ACC112 (cell line): ENCODE data around the gene ADRM1.

Experiments used
- H2AFZ ChIP-seq: fragments of 200-600 bp; sonication (generic); one replicate; pipeline ENCODE4 v1.6.0; 2017; ENCODE audit warnings: antibody characterized with exemption, low read length; ENCODE audit not compliant: unreplicated experiment
- H3K27ac ChIP-seq: fragments of 200-600 bp; sonication (generic); 2 replicates; pipeline ENCODE4 v1.5.1; 2014; ENCODE audit warnings: low read depth, mild to moderate bottlenecking, antibody characterized with exemption, low read length, moderate library complexity
- H3K27me3 ChIP-seq: fragments of 200-600 bp; sonication (generic); 2 replicates; pipeline ENCODE4 v1.6.1; 2014; ENCODE audit warnings: mild to moderate bottlenecking, antibody characterized with exemption, low read length, moderate library complexity, mixed read lengths; ENCODE audit not compliant: insufficient read depth
- H3K36me3 ChIP-seq: fragments of 200-600 bp; sonication (generic); 2 replicates; pipeline ENCODE4 v1.6.1; 2016; ENCODE audit warnings: mild to moderate bottlenecking, antibody characterized with exemption, low read length, moderate library complexity, mixed read lengths; ENCODE audit not compliant: insufficient read depth
- H3K4me1 ChIP-seq: fragments of 200-600 bp; sonication (generic); one replicate; pipeline ENCODE4 v1.6.1; 2016; ENCODE audit warnings: low read length, mixed read lengths; ENCODE audit not compliant: insufficient read depth, unreplicated experiment, control insufficient read depth
- H3K4me3 ChIP-seq: fragments of 200-600 bp; sonication (generic); 2 replicates; pipeline ENCODE4 v1.5.1; 2014; ENCODE audit warnings: mild to moderate bottlenecking, low read depth, low read length
- H3K79me2 ChIP-seq: fragments of 200-600 bp; sonication (generic); one replicate; pipeline ENCODE4 v1.6.0; 2016; ENCODE audit warnings: low read length; ENCODE audit not compliant: control insufficient read depth, unreplicated experiment, insufficient read depth

Gene ADRM1

DNA sequence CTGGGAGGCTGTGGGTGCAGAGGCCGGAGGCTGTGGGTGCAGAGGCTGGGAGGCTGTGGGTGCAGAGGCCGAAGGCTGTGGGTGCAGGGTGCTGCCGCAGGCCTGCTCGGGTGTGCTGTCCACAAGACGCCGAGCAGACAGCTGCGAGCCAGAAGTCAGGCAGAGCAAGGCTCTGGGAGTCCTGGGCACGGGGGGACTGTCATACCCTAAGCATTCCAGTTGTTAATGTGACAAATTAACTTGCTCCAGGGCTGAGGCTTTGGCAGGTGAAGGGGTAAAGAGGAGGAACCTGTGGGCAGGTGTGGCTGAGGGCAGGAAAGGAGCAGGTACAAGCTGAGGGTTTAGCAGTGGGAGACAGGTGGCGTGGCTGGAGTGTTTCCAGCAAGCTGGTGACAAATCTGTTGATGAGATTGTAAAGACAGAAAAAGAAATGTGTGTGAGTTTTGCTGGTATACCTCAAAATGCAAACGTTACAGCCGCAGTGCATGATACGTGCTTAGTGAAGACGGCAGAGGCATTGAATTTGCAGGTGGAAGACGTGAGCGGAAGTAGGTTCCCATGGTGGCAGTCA is 14.2 kb upstream of the ADRM1 start:
- Histone ChIP-seq H2AFZ (no peak overlapping the region), H3K79me2 (no peaks in the 10 kb centered on the region), H3K4me3 (no peak overlapping the region), H3K27me3 (no peaks in the 10 kb centered on the region), H3K36me3 (no peaks in the 10 kb centered on the region), H3K4me1 (no peaks in the 10 kb centered on the region), H3K27ac (no peak overlapping the region)

DNA sequence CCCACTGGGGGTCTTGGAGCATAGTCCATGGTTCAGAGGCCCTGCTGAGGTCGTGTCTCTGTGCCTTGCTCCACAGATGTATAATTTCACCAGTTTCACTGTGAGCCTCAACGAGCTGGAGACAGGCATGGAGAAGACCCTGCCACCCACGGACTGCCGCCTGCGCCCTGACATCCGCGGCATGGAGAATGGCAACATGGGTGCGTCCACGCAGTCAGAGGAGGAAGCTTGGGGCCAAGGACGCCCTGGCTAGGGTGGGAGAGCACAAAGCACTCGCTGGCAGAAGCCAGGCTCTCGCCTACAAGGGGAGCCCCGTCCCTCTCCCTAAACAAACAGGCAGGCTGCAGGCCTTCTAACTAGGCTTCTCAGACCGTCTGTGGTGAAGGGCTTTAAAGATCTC is 13.7 kb upstream of the ADRM1 start:
- Histone ChIP-seq H3K27me3 (no peaks in the 10 kb centered on the region), H2AFZ (no peak overlapping the region), H3K36me3 (no peaks in the 10 kb centered on the region), H3K79me2 (no peaks in the 10 kb centered on the region), H3K4me3 (no peak overlapping the region), H3K4me1 (no peaks in the 10 kb centered on the region), H3K27ac (no peak overlapping the region)

DNA sequence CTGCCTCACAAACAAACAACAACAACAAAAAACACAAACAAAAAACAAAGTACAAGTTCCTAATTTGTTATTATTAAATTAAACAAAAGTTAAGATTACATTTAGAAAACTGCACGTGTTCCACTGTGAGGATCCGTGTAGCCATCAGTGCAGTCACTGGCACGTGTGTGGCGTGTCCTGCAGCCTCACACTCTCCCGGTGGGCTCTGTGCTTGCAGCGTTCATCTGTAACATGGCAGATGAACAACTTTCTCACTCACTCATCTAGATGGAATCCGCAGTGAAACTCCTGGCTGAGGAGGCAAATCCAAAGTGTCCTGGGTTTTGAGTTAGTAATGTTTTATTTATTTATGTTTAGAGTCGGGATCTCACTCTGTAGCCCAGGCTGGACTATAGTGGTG is 12.9 kb upstream of the ADRM1 start:
- Histone ChIP-seq H3K4me1 (no peaks in the 10 kb centered on the region), H3K4me3 (no peak overlapping the region), H3K36me3 (no peaks in the 10 kb centered on the region), H3K27ac (no peak overlapping the region), H3K79me2 (no peaks in the 10 kb centered on the region), H3K27me3 (no peaks in the 10 kb centered on the region), H2AFZ (no peak overlapping the region)

GRCh38 chr20:62291251-62292066 is 11.3 kb upstream of the ADRM1 start:
- Histone ChIP-seq H3K27ac (no peak overlapping the region), H3K79me2 (no peaks in the 10 kb centered on the region), H3K4me1 (no peaks in the 10 kb centered on the region), H3K4me3 (no peak overlapping the region), H3K27me3 (no peaks in the 10 kb centered on the region), H2AFZ (no peak overlapping the region), H3K36me3 (no peaks in the 10 kb centered on the region)

GRCh38 chr20:62292108-62292507 is 10.7 kb upstream of the ADRM1 start:
- Histone ChIP-seq H2AFZ (no peak overlapping the region), H3K4me3 (no peak overlapping the region), H3K4me1 (no peaks in the 10 kb centered on the region), H3K27ac (no peak overlapping the region), H3K27me3 (no peaks in the 10 kb centered on the region), H3K79me2 (no peaks in the 10 kb centered on the region), H3K36me3 (no peaks in the 10 kb centered on the region)

- H3K4me1 ChIP-seq: no peaks in the 10 kb centered on the region
- no peaks in the 10 kb centered on the region for H3K27me3 ChIP-seq
- no peaks in the 10 kb centered on the region for H3K36me3 ChIP-seq
- H3K4me3 ChIP-seq: no peak overlapping the region
- H3K79me2 ChIP-seq: no peaks in the 10 kb centered on the region
- no peak overlapping the region for H3K27ac ChIP-seq
- H2AFZ ChIP-seq: no peak overlapping the region
These were observed 9.5 kb upstream of the ADRM1 start for GRCh38 chr20:62293111-62293784.

- no peak overlapping the region for H3K27ac ChIP-seq
- H3K4me1 ChIP-seq: no peaks in the 10 kb centered on the region
- H3K27me3 ChIP-seq: no peaks in the 10 kb centered on the region
- no peak overlapping the region for H3K4me3 ChIP-seq
- no peaks in the 10 kb centered on the region for H3K79me2 ChIP-seq
- no peaks in the 10 kb centered on the region for H3K36me3 ChIP-seq
- H2AFZ ChIP-seq: no peak overlapping the region
These were observed 8.9 kb upstream of the ADRM1 start for GRCh38 chr20:62293946-62294345.

DNA sequence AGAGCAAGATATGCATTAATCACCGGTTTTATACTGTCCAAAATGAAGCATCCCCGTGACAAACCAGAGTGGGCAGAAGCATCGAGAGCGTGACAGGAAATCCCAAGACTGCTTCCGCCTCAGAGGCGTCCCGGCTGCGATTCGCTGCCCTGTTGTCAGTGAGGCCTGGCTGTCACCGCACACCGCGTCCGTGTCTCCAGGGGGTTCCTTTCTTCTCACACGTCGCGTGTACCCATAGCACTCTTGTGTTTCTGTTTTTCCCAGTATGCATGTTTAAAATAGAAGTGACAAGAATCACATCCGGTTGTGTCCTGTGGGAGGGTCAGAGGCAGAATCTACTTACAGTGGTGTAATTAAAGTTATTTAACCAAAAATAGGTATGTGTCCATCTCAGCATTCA is 8.3 kb upstream of the ADRM1 start:
- Histone ChIP-seq H3K79me2 (no peaks in the 10 kb centered on the region), H3K4me1 (no peaks in the 10 kb centered on the region), H3K36me3 (no peaks in the 10 kb centered on the region), H3K27ac (no peak overlapping the region), H3K27me3 (no peaks in the 10 kb centered on the region), H3K4me3 (no peak overlapping the region), H2AFZ (no peak overlapping the region)

DNA sequence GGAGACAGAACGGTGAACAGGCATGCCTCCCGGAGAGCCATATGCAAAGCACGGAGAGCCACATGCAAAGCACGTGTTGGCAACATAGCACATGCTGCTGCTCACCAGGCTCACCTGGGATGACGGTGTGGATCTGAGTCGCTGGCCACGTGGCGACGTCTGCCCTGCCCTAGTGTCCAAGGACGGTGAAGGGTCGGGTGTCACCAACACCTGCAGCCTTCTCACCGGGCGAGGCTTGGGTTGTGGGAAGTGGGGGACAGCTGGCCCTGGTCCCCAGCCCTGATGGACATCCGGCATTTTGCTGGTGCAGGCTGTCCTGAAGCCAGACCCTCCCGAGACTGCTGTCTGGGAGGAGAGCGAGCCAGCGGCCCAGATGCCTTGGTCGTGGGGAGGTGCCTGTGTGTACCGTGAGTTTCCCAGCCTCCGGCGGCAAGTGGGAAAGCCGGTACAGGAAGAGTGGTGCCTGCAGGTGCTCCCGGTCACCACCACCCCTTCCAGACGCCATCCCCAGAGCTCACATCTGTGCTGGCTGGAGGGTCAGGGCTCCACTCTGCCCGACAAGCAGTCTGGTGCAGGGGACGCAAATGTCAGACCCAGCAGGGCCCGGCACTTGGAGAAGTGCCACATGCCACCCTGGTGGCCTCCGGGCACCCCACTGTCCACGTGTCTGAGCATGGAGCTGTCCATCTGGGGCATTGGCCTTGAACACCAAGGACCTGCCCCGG is 5.9 kb upstream of the ADRM1 start:
- no peak overlapping the region for H2AFZ ChIP-seq
- no peaks in the 10 kb centered on the region for H3K4me1 ChIP-seq
- no peaks in the 10 kb centered on the region for H3K27me3 ChIP-seq
- H3K27ac ChIP-seq: no peak overlapping the region
- no peak overlapping the region for H3K4me3 ChIP-seq
- H3K79me2 ChIP-seq: no peaks in the 10 kb centered on the region
- no peaks in the 10 kb centered on the region for H3K36me3 ChIP-seq

GRCh38 chr20:62297449-62298227 is 5.2 kb upstream of the ADRM1 start:
- H3K4me3 ChIP-seq: no peak overlapping the region
- H3K27me3 ChIP-seq: no peaks in the 10 kb centered on the region
- no peak overlapping the region for H2AFZ ChIP-seq
- no peak overlapping the region for H3K27ac ChIP-seq
- H3K79me2 ChIP-seq: no peaks in the 10 kb centered on the region
- no peaks in the 10 kb centered on the region for H3K4me1 ChIP-seq
- H3K36me3 ChIP-seq: no peaks in the 10 kb centered on the region
